HG03457 (cell line): ENCODE measurements around the gene CEACAM19.
"Not testable (repeated sequence)": the region's sequence is repeated elsewhere in the genome, so short reads cannot be mapped to it uniquely, and the experiment has no call there.

Experiments used
- ATAC-seq: cut with Tn5 transposase; IDR thresholded peaks from one replicate; pipeline ENCODE4 v1.9.1; 2021; ENCODE audit warnings: moderate number of reproducible peaks; ENCODE audit not compliant: unreplicated experiment

Gene CEACAM19, protein sequence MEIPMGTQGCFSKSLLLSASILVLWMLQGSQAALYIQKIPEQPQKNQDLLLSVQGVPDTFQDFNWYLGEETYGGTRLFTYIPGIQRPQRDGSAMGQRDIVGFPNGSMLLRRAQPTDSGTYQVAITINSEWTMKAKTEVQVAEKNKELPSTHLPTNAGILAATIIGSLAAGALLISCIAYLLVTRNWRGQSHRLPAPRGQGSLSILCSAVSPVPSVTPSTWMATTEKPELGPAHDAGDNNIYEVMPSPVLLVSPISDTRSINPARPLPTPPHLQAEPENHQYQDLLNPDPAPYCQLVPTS

DNA sequence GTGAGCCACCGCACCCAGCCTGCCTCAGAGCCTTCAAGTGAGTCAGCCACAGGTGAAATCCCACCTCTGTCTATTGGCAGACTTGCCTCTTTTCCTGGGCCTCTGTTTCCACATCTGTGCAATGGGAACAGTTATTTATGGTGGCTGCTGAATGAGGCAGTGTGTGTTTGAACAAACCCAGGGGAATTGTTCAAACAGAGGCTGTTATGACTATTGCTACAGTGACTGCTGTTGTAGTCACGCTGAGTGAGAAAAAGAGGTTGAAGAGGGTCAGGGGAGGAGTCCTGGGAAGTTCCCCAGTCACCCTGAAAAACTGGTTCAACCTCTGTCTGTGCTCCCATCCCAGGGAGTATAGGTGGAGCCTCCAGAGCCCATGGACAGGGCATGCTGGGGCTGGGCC, at the start of gene CEACAM19:
Gene CEACAM19, plus strand, starts transcription at position 83 of the 400 bp plus-strand sequence. CDS start 450 bp downstream, outside the sequence.
- ATAC-seq: no peak

DNA sequence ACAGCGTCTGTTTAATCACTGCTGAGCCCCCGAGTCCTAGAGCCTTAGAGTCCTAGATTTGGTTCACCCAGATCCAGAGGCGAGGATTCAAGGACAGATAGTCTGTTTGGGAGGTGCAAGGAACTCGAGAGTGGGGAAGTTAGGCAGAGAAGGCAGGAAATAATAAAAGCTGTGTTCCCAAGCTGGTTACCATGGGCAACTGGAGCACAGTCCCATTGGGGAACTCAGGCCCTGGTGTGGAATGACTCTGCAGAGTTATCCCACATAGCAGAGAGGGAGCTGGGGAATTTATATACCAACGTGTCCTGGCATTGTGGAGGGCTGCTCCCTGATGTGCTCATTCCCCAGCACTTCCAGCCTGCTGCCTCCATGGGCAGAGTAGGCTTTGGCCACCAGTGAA, 48.2 kb upstream of the CEACAM19 start:
- no peak for ATAC-seq

DNA sequence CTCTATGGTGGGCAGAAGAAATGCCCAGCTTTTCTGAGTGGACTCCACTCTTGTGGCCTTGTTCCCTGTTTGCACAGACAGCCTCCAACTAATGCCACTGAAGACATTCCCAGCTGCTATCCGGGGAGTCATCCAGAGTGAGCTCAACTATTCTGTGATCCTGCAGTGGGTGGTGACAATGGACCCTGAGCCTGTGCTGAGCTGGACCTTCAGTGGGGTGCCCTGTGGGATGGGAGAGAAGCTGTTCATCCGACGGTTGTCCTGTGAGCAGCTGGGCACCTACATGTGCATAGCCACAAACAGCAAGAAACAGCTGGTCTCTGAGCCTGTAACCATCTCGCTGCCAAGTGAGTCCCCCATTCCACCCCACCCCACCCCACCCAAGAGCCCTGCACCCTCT, 47.7 kb upstream of the CEACAM19 start:
- ATAC-seq: no peak

DNA sequence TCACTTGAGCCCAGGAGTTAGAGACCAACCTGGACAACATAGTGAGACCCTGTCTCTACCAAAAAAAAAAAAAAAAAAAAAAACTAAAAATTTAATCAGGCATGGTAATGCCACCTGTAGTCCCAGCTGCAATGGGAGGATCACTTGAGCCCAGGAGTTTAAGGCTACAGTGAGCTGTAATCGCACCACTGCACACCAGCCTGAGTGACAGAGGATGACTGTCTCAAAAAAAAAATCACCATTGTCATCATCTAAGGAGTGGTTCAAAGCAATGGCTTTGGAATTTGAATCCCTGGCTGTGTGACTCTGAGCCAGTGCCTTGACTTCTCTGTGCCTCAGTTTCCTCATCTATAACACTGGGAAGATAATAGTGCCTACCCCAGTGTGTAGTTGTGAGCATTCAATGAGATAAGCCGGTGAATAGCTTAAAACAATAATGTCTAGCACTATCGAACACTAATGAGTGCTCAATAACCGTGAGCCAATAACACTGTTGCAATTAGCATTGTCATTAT, 46.4 kb upstream of the CEACAM19 start:
- no peak for ATAC-seq

DNA sequence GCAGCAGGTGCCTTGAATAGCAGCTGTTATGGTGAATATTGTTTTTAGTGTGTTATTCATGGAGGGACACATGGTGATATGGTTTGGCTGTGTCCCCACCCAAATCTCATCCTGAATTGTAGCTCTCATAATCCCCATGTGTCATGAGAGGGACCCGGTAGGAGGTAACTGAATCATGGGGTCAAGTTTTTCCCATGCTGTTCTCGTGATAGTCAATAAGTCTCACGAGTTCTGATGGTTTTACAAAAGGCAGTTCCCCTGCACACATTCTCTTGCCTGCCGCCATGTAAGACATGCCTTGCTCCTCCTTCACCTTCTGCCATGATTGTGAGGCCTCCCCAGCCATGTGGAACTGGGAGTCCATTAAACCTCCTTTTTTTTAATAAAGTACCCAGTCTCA, 45.6 kb upstream of the CEACAM19 start:
- ATAC-seq: not testable (repeated sequence)

DNA sequence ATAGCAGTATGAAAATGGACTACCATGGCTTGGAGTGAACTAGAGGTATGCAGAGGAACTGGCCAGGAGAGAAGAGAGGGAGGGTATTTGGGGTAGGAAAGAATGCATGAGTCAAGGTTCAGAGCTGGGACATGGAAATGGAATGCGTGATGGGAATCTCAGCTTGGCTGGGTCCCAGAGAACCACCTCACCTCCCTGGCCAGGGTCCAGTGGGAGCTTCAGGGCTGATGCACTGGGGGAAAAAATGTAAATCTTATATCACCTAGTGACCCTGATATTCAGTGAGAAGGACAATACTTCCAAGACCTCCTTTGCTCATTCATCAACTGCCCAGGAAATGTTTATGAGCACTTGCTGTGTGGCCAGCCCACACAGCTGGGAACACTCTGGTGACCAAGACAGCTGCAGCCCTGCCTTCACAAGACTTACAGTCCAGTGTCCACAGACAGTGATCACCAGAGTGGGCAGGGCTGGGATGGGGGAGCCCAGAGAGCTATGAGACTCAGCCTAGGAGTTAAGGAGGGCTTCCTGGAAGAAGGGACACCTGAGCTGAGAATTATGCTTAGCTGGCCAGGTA, 45.1 kb upstream of the CEACAM19 start:
- no peak for ATAC-seq

DNA sequence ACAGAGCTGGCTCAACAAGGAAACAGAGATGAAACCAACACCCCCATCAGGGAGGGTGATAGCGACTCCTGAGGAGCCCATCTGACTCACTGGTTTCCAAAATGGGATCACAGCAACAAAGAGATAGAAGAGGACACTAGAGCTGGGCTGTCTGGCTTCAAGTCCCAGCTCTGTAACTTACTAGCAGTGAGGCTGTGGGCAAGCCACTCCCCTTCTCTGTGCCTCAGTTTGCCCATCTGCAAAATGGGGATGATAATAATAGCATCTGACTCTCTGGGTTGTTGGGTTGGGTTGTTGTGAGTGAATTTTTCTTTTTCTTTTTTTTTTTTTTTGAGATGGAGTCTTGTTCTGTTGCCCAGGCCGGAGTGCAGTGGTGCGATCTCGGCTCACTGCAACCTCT, 43.7 kb upstream of the CEACAM19 start:
- no peak for ATAC-seq

DNA sequence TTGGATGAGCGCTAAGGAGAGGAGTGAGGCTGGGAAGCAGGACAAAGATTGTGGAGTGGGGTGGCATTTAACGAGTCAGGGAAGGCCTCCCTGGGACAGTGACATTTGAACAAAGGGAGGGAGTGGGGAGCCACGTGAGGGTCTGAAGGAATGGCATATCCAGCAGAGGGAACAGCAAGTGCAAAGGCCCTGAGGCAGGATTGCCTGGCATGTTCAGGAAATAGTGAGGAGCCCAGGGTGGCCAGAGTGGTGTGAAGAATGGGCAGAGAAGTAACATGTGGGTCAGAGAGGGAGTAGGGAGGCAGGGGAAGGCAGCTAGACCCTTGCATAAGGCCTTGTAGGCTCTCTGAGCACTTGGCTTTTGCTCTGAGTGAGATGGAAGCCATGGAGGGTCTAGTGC, 42.5 kb upstream of the CEACAM19 start:
- no peak for ATAC-seq

DNA sequence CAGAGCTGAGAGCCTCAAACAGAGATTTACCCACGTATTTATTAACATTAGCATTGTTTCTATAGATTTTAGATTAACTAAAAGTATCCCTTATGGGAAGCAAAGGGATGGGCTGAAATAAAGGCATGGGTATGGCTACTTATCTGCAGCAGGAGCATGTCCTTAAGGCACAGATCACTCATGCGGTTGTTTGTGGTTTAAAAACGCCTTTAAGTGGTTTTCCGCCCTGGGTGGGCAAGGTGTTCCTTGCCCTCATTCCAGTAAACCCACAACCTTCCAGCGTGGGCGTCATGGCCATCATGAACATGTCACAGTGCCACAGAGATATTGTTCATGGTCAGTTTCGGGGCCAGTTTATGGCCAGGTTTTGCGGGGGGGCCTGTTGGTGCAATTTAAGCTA, 39.7 kb upstream of the CEACAM19 start:
- ATAC-seq: not testable (repeated sequence)

DNA sequence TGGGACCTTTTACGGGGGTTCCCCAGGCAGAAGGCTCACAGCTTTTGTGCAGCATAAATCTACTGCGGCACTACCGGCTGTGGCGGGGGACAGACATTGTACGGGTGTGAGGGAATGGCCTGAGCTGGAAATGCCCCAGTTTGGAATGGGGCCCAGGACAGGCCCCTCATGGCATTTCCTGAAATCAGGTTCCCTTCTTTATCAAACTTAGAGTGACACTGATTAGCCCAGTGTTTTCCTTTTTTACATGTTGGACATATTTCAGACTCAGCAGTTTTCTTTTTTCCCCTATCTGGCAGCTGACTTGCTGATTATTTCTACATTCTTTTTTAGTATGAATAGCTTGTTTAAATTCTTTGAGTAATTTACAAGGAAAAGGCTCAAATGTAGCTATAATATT, 37.2 kb upstream of the CEACAM19 start:
- not testable (repeated sequence) for ATAC-seq

DNA sequence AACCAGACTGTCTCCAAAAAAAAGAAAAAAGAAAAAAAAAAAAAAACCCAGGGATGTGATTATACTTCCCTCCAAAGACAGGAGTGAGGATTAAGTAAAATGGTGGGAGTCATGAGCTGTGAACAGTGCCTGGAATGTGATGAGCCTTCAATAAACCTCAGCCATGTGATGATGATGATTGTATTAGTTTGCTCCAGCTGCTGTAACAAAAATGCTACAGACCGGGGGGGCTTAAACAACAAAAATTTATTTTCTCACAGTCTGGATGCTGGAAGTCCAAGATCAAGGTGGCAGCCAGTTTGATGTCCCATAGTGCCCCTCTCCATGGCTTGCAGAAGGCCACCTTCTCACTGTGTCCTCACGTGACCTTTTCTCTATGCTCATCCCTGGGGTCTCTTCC, 36.5 kb upstream of the CEACAM19 start:
- ATAC-seq: no peak

DNA sequence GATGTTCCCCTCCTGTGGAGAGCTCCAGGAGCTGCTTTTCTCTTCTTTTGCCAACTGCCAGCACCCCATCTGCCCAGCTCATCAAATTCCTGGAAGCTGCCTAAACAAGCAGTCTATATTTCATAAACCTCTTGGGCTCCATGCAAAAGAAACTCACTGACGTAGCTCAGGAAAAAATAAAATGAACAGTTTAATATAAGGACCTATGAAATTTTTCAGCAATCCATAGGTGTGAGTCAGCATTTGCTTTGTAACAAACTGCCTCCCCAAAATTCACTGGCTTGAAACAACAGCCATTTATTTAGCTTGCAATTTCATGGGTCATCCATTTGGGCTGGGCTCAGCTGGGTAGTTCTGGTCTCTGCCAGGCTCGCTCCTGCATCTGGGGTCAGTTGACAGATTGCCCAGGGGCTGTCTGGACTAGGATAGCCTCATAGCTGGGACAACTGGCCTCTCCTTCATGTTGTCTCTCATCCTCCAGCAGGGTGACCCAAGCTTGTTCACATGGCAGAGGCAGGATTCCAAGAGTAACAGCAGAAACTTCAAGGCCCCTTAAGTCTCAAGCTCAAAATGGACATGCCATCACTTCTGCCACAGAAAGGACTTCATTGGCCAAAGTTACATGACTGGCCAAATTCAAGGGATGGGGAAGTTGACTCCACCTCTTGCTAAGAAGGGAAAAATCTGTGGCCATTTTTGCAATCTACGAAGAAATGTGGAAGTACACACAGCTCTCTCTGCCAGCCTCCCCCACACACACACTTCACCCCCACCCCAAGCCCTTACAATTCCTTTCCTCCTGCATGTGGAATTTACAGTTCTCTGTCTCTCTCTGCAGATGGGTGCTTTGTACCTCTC, 35.5 kb upstream of the CEACAM19 start:
- no peak for ATAC-seq

DNA sequence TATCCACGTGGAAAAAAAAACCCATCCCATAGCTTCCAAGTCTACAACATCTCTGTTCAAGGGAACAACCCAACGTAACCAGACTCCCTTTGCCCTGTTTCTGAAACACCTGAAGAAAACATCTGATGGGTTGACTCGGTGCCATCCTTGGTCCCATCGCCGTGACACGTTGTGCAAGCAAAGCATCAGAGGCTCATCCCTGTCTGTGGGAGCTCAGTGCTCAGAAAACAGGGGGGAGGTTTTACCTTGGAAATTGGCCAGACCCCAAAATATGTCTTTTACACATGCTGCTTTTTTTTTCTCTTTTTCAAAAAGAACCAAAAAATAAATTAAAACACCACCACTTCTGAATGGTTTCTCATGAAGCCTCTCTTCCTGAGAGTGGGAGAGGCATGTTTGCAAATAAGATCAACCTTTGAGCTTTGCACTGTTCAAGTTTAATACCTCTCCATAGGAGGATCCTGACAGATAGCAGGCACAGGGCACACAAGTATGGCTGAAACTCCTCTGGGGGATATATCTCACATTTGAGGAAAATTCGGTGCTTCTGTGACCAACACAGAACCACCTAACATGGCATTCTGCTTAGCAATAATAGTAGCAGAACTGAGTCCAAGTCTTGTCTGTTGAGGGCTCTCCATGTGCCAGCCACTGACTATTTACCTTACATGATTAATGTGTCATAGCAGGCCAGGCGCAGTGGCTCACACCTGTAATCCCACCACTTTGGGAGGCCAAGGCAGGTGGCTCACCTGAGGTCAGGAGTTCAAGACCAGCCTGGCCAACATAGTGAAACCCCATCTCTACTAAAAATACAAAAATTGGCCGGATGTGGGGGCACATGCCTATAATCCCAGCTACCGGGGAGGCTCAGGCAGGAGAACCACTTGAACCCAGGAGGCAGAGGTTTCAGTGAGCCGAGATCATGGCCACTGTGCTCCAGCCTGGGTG, 34.6 kb upstream of the CEACAM19 start:
- no peak for ATAC-seq

DNA sequence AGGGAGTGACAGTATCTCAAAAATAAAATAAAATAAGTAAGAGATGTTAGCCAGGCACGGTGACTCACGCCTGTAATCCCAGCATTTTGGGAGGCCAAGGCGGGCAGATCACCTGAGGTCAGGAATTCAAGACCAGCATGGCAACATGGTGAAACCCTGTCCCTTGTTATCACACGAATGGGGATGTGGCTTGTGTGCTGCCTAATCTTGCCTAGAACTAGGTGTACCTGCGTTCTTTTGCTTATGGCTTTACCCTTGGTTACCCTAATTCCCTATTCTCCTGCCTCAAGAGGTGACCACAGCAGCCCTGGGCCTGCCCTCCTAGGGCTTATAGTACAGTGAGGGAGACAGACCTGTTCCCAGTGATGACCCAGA, 33.9 kb upstream of the CEACAM19 start:
- ATAC-seq: no peak

DNA sequence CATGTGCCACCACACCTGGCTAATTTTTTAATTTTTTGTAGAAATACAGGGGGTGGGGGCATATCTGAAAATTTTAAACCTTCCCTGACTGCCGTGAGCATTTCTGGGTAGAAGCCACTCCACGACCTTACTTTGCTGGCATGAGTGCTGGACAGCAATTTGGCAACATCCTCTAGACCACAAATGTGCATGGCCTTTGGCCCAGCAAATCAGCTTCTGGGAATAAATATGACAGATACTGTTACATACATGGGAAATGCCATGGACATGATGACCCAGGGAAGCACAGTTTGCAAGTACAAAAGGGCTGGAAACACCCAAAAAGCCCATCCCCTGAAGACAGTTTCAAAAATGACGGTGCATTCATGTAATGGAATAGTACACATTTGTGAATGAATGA, 30.8 kb upstream of the CEACAM19 start:
- ATAC-seq: no peak

DNA sequence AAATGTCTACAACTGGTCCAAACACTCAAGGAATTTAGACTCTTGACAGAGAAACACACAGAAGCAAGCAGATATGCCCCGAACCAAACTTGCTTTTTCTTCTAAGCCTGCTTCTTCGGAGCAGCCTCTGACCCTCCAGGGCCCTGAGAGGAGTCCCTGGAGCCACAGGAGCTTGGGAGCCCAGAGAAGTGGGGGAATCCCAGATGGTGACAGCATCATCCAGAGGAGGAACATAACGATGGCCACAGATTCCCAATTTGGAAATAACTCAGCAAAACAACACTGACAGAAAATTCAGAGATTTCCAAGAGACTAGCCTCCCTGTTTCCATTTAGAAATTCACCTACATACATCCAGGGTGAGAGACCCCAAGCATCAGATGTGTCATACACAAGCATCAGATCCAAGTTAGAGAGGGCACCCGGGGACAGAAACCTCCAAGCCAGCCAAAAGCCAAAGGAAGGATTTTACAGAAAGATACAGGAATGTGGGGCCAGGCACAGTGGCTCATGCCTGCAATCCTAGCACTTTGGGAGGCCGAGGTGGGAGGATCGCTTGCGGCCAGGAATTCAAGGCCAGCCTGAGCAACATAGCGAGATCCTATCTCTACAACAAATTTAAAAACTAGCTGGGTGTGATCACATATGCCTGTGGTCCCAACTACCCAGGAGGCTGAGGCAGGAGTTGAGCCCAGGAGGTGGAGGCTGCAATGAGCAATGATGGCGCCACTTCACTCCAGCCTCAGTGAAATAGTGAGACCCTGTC, 29.6 kb upstream of the CEACAM19 start:
- no peak for ATAC-seq

DNA sequence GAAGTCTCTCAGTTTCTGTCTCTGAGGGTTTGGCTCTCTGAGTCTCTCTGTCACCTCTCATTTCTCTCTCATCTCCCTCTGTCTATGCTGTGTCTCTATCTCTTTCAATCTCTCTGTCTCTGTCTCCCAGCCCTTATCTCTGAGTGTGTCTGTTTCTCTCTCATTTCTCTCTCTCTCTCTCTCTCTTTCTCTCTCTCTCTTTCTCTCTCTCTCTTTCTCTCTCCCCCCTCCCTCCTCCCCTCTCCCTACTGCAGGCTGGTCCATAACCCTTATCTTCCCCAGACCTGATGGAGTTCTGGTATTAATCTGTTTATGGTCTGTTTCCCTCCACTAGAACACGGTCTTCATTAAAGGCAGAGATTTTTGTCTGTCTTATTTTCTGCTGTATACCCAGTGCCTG, 28.9 kb upstream of the CEACAM19 start:
- ATAC-seq: no peak

DNA sequence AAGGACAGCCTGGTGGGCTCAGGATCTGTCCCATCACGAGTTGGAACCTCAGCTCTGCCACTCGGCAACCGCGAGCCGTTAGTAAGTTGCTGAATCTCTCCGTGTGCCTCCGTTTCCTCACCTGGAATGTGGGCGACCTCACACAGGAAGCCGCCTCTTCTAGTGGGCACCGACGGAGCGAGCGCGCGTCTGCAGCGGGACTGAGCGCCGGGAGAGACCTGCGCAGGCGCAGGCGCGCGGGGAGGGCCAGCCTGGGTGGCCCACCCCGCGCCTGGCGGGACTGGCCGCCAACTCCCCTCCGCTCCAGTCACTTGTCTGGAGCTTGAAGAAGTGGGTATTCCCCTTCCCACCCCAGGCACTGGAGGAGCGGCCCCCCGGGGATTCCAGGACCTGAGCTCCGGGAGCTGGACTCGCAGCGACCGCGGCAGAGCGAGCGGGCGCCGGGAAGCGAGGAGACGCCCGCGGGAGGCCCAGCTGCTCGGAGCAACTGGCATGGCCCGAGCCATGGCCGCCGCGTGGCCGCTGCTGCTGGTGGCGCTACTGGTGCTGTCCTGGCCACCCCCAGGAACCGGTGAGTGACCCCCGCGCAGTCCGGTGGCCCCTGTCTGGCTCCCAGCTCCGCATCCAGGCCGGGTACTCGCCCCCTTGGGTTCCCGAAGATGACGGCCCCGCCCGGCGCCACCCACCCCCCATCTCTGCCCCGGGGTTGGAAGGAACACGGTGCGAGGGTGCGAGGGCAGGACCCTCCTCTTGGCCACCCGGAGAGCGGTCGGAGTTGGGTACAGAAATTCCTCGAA, 27.5 kb upstream of the CEACAM19 start, which contains the start of gene PVR:
Gene PVR, plus strand, starts transcription at position 306 of the 797 bp plus-strand sequence. Its CDS starts 187 bp downstream, at position 493.
- ATAC-seq: no peak
